ENCODE data around the gene PTK6.
A peak's percentile ranks its signal among the peaks of the same experiment; 100 is the strongest.

PTK6 gene

GRCh38 chr20:63543733-63544132, 6.6 kb upstream of the PTK6 start:
- DNase-seq (ENCODE audit: low read depth in 2 of 2), result no peak

GRCh38 chr20:63543131-63543530, 6.0 kb upstream of the PTK6 start:
- no peak for DNase-seq (ENCODE audit: low read depth in 2 of 2)

- no peak for DNase-seq (ENCODE audit: low read depth in 2 of 2)
Observed at GRCh38 chr20:63542696-63543095, 5.5 kb upstream of the PTK6 start.

GRCh38 chr20:63542031-63542559, 4.9 kb upstream of the PTK6 start:
- no peak for DNase-seq (ENCODE audit: low read depth in 2 of 2)

- DNase-seq (ENCODE audit: low read depth in 2 of 2), result no peak
Observed at GRCh38 chr20:63541371-63541770, 4.2 kb upstream of the PTK6 start.

GRCh38 chr20:63540417-63541186, 3.4 kb upstream of the PTK6 start:
- no peak for DNase-seq (ENCODE audit: low read depth in 2 of 2)

- no peak for DNase-seq (ENCODE audit: low read depth in 2 of 2)
Observed at GRCh38 chr20:63539441-63540370, 2.5 kb upstream of the PTK6 start.

- no peak for DNase-seq (ENCODE audit: low read depth in 2 of 2)
Observed at GRCh38 chr20:63539092-63539430, 1.9 kb upstream of the PTK6 start.

GRCh38 chr20:63538204-63539091, 1.3 kb upstream of the PTK6 start:
- no peak for DNase-seq (ENCODE audit: low read depth in 2 of 2)

GRCh38 chr20:63537525-63538203, 488 bp upstream of the PTK6 start:
- DNase-seq (ENCODE audit: low read depth in 2 of 2), result peak; percentile 82 to 83

- DNase-seq (ENCODE audit: low read depth in 2 of 2), result no peak
Observed at GRCh38 chr20:63536241-63536977, 767 bp downstream of the PTK6 start.

GRCh38 chr20:63534831-63535651, 2.1 kb downstream of the PTK6 start:
- no peak for DNase-seq (ENCODE audit: low read depth in 2 of 2)

GRCh38 chr20:63534427-63534830, 2.7 kb downstream of the PTK6 start:
- DNase-seq (ENCODE audit: low read depth in 2 of 2), result no peak

GRCh38 chr20:63533871-63534393, 3.2 kb downstream of the PTK6 start:
- DNase-seq (ENCODE audit: low read depth in 2 of 2), result no peak

GRCh38 chr20:63533388-63533787, 3.8 kb downstream of the PTK6 start:
- no peak for DNase-seq (ENCODE audit: low read depth in 2 of 2)

- DNase-seq (ENCODE audit: low read depth in 2 of 2), result no peak
Observed at GRCh38 chr20:63532449-63532971, 4.7 kb downstream of the PTK6 start.

GRCh38 chr20:63531686-63532448, 5.3 kb downstream of the PTK6 start:
- no peak for DNase-seq (ENCODE audit: low read depth in 2 of 2)

GRCh38 chr20:63530788-63531160, 6.4 kb downstream of the PTK6 start:
- DNase-seq (ENCODE audit: low read depth in 2 of 2), result no peak
